Esophagus muscularis mucosa (tissue), 4 donors: ENCODE data around the gene PHLPP1. TPM values are rescaled to one million over a fixed set of nuclear protein-coding genes. Genes with fewer than 3 reads are reported as not detected.

Experiments
- DNase-seq: peaks from one replicate; pipeline ENCODE4 v3.0.0-alpha.2; 2017; ENCODE audit errors: extremely low spot score
- H3K27ac ChIP-seq, 4 donors: fragments of 200-600 bp; sonication (generic); replicated peaks in 1 of 4; 1 replicate in 3 of 4; 2 replicates in 1 of 4; pipeline ENCODE4 v1.5.1; 2016 to 2019; ENCODE audit warnings: mild to moderate bottlenecking in 1 of 4
- H3K27me3 ChIP-seq, 4 donors: fragments of 200-600 bp; sonication (generic); one replicate each; pipeline versions ENCODE4 v1.5.1 to v1.6.0; 2016 to 2019
- H3K36me3 ChIP-seq, 4 donors: fragments of 200-600 bp; sonication (generic); one replicate each; pipeline ENCODE4 v1.5.1; 2016 to 2019
- H3K4me1 ChIP-seq, 4 donors: fragments of 200-600 bp; sonication (generic); one replicate each; pipeline ENCODE4 v1.5.1; 2016 to 2019
- H3K4me3 ChIP-seq, 4 donors: fragments of 200-600 bp; sonication (generic); 1 replicate in 2 of 4; 2 replicates in 2 of 4; pipeline ENCODE4 v1.5.1; 2016 to 2019; ENCODE audit warnings: mild to moderate bottlenecking in 4 of 4, moderate library complexity in 1 of 4
- H3K9me3 ChIP-seq, 4 donors: fragments of 200-600 bp; sonication (generic); 1 replicate in 3 of 4; 2 replicates in 1 of 4; pipeline ENCODE4 v1.5.1; 2016 to 2019
- CTCF ChIP-seq, 3 experiments: fragments of 200-600 bp in 2 of 3; fragments of 450-650 bp in 1 of 3; sonication (generic) in 2 of 3; IDR thresholded peaks; one replicate each; pipeline ENCODE4 v1.5.1; 2017 to 2019; ENCODE audit warnings: antibody characterized with exemption in 3 of 3, mild to moderate bottlenecking in 2 of 3, moderate library complexity in 1 of 3
- EP300 ChIP-seq: sonication (generic); formaldehyde crosslinking; IDR thresholded peaks from one replicate; pipeline ENCODE4 v1.6.1; 2017; ENCODE audit warnings: antibody characterized with exemption
- POLR2A ChIP-seq: fragments of 450-650 bp; IDR thresholded peaks from one replicate; pipeline ENCODE4 v1.6.1; 2017; ENCODE audit warnings: antibody characterized with exemption, moderate library complexity, mild to moderate bottlenecking, low read depth
- POLR2AphosphoS5 ChIP-seq, 2 donors: sonication (generic); formaldehyde crosslinking; IDR thresholded peaks; one replicate each; pipeline ENCODE4 v1.6.1; 2017; ENCODE audit warnings: antibody characterized with exemption in 2 of 2
- WGBS: methylation state at CpG from one replicate; pipeline ENCODE4 v1.1.5; 2018; 5-methylcytosine and 5-hydroxymethylcytosine counted together
- intact Hi-C: fragments of 100-400 bp; cut with DNase I; formaldehyde crosslinking; loops from one replicate; pipeline ENCODE4 v1.15.1; 2023
- total RNA-seq, 4 donors: library from RNA; depleted of rRNA; stranded (reverse); fragments of >200 nt; gene quantifications; one replicate each; pipeline versions ENCODE4 v1.1.0 to v1.2.1, GENCODE V29; 2016

The PHLPP1 gene
- total RNA-seq, 4 donors from 2014 or later: 11.6 to 23.0 (median 17.3) TPM

DNA sequence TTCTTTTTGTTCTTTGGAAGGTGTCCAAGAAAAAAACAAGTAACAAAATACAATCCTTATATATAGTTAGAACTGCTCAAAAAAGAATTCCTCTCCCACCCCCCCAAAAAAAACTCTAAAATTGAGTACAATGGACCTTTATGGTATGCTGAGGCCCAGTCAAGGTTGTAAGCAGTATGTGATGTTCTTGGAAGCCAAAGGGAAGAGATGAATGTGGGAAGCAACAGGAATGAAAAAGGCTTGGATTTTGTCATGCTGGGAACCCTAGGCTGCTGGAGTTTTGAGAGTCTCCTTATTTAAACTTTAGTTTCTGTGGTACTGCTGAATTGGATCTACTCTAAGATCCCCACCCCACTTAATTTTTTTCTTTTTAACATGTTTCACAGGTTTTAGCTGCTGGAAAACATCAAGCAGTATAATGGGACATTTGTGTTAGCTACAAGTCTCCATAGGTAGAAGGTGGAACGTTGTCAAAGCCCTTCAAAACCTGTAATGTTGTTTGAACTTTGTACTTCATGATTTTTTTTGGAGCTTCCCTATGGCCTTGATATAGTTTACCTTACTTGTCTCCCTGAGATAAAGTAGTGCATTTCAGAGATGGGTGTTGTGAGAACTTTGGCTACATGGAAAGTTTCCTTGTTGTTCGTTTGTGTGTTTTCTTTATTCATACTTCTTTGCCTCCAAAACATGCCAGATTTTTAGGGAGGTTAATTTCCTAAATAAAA is 57.7 kb downstream of the PHLPP1 start:
- DNase-seq: no peak
- Histone ChIP-seq H3K36me3 (no peaks in the 10 kb centered on the region), H3K4me1 (peaks cover 0 to 26% (median 16%) of the 10 kb centered on the region in 4 donors), H3K27ac (no peak overlapping the region), H3K9me3 (no peaks in the 10 kb centered on the region), H3K27me3 (no peaks in the 10 kb centered on the region), H3K4me3 (no peak overlapping the region)
- WGBS: 81% methylated on average over 2 of the region's 2 CpGs
- TF ChIP-seq EP300 (no peak), CTCF (IDR thresholded peaks at IDR 0.05) (no peak), POLR2AphosphoS5 (IDR thresholded peaks at IDR 0.05) (no peak), POLR2A (no peak)
- intact Hi-C loops: no loop called here

DNA sequence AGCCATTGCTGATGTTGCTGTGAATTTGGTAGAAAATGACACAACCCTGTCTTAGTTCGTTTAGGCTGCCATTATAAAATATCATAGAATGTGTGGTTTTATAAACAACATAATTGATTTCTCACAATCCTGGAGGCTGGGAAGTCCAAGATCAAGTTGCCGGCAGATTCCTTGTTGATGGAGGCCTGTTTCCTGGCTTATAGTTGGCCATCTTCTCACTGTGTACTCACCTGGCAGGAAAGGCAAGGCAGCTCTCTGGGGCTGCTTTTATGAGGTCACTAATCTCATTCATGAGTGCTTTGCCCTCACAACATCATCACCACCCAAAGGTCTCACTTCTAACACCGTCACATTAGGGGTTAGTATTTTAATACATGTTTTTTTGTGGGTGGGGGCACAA is 58.4 kb downstream of the PHLPP1 start:
- intact Hi-C loops: no loop called here
- H3K9me3 ChIP-seq: no peaks in the 10 kb centered on the region

GRCh38 chr18:62776024-62776570 is 60.8 kb downstream of the PHLPP1 start:
- no peak overlapping the region for H3K4me3 ChIP-seq
- intact Hi-C loops: no loop called here
- H3K4me1 ChIP-seq: peaks cover 0 to 22% (median 14%) of the 10 kb centered on the region in 4 donors
- no peaks in the 10 kb centered on the region for H3K27me3 ChIP-seq
- DNase-seq: no peak
- H3K36me3 ChIP-seq: no peaks in the 10 kb centered on the region
- WGBS: 90% methylated on average over 2 of the region's 2 CpGs
- no peak overlapping the region for H3K27ac ChIP-seq
- no peak for TF ChIP-seq POLR2AphosphoS5 (IDR thresholded peaks at IDR 0.05)
- no peak for TF ChIP-seq EP300
- TF ChIP-seq POLR2A: no peak
- no peak for TF ChIP-seq CTCF (IDR thresholded peaks at IDR 0.05)
- H3K9me3 ChIP-seq: no peaks in the 10 kb centered on the region

More for the DNA sequence above, 58.4 kb downstream of the PHLPP1 start:
- Histone ChIP-seq H3K4me3 (no peak overlapping the region), H3K36me3 (no peaks in the 10 kb centered on the region), H3K4me1 (peaks cover 0 to 21% (median 11%) of the 10 kb centered on the region in 4 donors), H3K27ac (no peak overlapping the region), H3K27me3 (no peaks in the 10 kb centered on the region)
- WGBS: 97% methylated on average over 3 of the region's 3 CpGs
- no peak for DNase-seq
- TF ChIP-seq CTCF (IDR thresholded peaks at IDR 0.05) (no peak), POLR2A (no peak), EP300 (no peak), POLR2AphosphoS5 (IDR thresholded peaks at IDR 0.05) (no peak)

DNA sequence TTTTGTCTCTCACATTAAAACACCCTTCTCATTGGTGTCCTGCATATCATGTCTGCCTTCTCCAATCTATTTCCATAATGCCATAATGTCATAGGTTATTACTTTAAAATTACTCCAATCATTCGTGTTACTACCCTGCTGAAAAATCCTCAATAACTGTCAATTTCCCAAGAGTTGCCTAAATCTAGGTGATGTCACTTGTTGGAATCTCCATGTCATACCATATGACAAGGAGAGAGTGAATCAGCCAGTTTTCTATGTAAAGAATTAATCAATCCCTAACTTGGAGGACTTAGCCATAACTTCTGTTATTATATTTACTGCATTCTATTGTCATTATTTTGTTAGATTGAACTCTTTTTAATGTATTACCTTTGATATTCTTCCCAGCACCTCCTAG is 62.5 kb downstream of the PHLPP1 start:
- Histone ChIP-seq H3K4me1 (peaks cover 0 to 33% (median 21%) of the 10 kb centered on the region in 4 donors), H3K4me3 (no peak overlapping the region), H3K27ac (no peak overlapping the region), H3K9me3 (no peaks in the 10 kb centered on the region), H3K36me3 (no peaks in the 10 kb centered on the region), H3K27me3 (no peaks in the 10 kb centered on the region)
- intact Hi-C loops: no loop called here
- no peak for DNase-seq
- TF ChIP-seq CTCF (IDR thresholded peaks at IDR 0.05) (no peak), EP300 (no peak), POLR2A (no peak), POLR2AphosphoS5 (IDR thresholded peaks at IDR 0.05) (no peak)
- 97% methylated on average over 1 of the region's 1 CpG for WGBS
